ENCODE results near the gene HIVEP3. TPM values are rescaled to one million over a fixed set of nuclear protein-coding genes. Genes with fewer than 3 reads are reported as not detected.

Gene HIVEP3
- total RNA-seq, 1 donor, result 1.8 TPM

GRCh38 chr1:41662765-41663437 lies 255.8 kb downstream of the HIVEP3 start:
- DNase-seq (ENCODE audit: insufficient read length, low spot score, missing footprints), result peak; percentile 98
- H3K4me1 ChIP-seq (ENCODE audit: insufficient read depth, low read length), result peaks cover 31% of the 10 kb centered on the region
- no peak for TF ChIP-seq CTCF (IDR thresholded peaks at IDR 0.05; ENCODE audit: extremely low read depth, low read depth, low read length)
- no peaks in the 10 kb centered on the region for H3K27me3 ChIP-seq (ENCODE audit: insufficient read depth, low read length)
- peak overlapping the region; percentile 64 for H3K27ac ChIP-seq (ENCODE audit: low read depth, low read length)
- peak overlapping the region; percentile 75 for H3K4me3 ChIP-seq (ENCODE audit: insufficient read depth, low read length)
- no peaks in the 10 kb centered on the region for H3K9me3 ChIP-seq (ENCODE audit: low read depth, low read length)
- H3K36me3 ChIP-seq (ENCODE audit: insufficient read depth, low read length), result no peaks in the 10 kb centered on the region
- peaks cover 2% of the 10 kb centered on the region for H4K20me1 ChIP-seq (ENCODE audit: insufficient read depth, low read length)
- peaks cover 32% of the 10 kb centered on the region for H3K79me2 ChIP-seq (ENCODE audit: insufficient read depth, low read length)
- H3K4me2 ChIP-seq (ENCODE audit: insufficient read depth, low read length), result peak overlapping the region; percentile 75
- H2AFZ ChIP-seq (ENCODE audit: low read length), result no peak overlapping the region

GRCh38 chr1:41662061-41662764 lies 256.5 kb downstream of the HIVEP3 start:
- Histone ChIP-seq H3K36me3 (ENCODE audit: insufficient read depth, low read length) (no peaks in the 10 kb centered on the region), H3K27ac (ENCODE audit: low read depth, low read length) (peak overlapping the region; percentile 59), H3K4me1 (ENCODE audit: insufficient read depth, low read length) (peaks cover 29% of the 10 kb centered on the region), H3K4me3 (ENCODE audit: insufficient read depth, low read length) (peak overlapping the region; percentile 79), H3K9me3 (ENCODE audit: low read depth, low read length) (no peaks in the 10 kb centered on the region), H3K79me2 (ENCODE audit: insufficient read depth, low read length) (peaks cover 39% of the 10 kb centered on the region), H3K4me2 (ENCODE audit: insufficient read depth, low read length) (peak overlapping the region; percentile 94), H3K27me3 (ENCODE audit: insufficient read depth, low read length) (no peaks in the 10 kb centered on the region), H4K20me1 (ENCODE audit: insufficient read depth, low read length) (peaks cover 2% of the 10 kb centered on the region), H2AFZ (ENCODE audit: low read length) (peak overlapping the region; percentile 71)
- no peak for TF ChIP-seq CTCF (IDR thresholded peaks at IDR 0.05; ENCODE audit: extremely low read depth, low read depth, low read length)
- peak; percentile 99 for DNase-seq (ENCODE audit: insufficient read length, low spot score, missing footprints)

- H3K27ac ChIP-seq (ENCODE audit: low read depth, low read length), result peak overlapping the region; percentile 27
- TF ChIP-seq CTCF (IDR thresholded peaks at IDR 0.05; ENCODE audit: extremely low read depth, low read depth, low read length), result no peak
- H3K4me3 ChIP-seq (ENCODE audit: insufficient read depth, low read length), result peak overlapping the region; percentile 79
- peak overlapping the region; percentile 71 for H2AFZ ChIP-seq (ENCODE audit: low read length)
- H3K36me3 ChIP-seq (ENCODE audit: insufficient read depth, low read length), result no peaks in the 10 kb centered on the region
- no peak for DNase-seq (ENCODE audit: insufficient read length, low spot score, missing footprints)
- H3K4me1 ChIP-seq (ENCODE audit: insufficient read depth, low read length), result peaks cover 22% of the 10 kb centered on the region
- peaks cover 2% of the 10 kb centered on the region for H4K20me1 ChIP-seq (ENCODE audit: insufficient read depth, low read length)
- peaks cover 46% of the 10 kb centered on the region for H3K79me2 ChIP-seq (ENCODE audit: insufficient read depth, low read length)
- H3K4me2 ChIP-seq (ENCODE audit: insufficient read depth, low read length), result peak overlapping the region; percentile 94
- H3K9me3 ChIP-seq (ENCODE audit: low read depth, low read length), result no peaks in the 10 kb centered on the region
- H3K27me3 ChIP-seq (ENCODE audit: insufficient read depth, low read length), result no peaks in the 10 kb centered on the region
These were observed 257.2 kb downstream of the HIVEP3 start for GRCh38 chr1:41661428-41662060.

Measured in osteoblast (primary cell).